ENCODE results near the gene PCNX2. TPM values are rescaled to one million over a fixed set of nuclear protein-coding genes. Genes with fewer than 3 reads are reported as not detected.

The PCNX2 gene
- total and polyA plus RNA-seq, 2 of the 8 experiments (the other 6 are each of a cell fraction or from before 2014, with no cell fraction given), result 46.1 to 57.6 TPM

- no peak overlapping the region for H3K23ac ChIP-seq (ENCODE audit: insufficient read length)
- 94% methylated on average over 5 of the region's 5 CpGs; no CpG with 5 or more reads in 1 of the 2 experiments for WGBS, 2 experiments (ENCODE audit: extremely low coverage in 1 of 2, insufficient coverage in 1 of 2, insufficient read length in 1 of 2, insufficient replicate concordance in 2 of 2, low coverage in 1 of 2, low lambda C conversion rate in 2 of 2, missing lambda C conversion rate in 1 of 2)
- ChIA-PET POLR2A (ENCODE audit: partially characterized antibody) (interaction anchor here (0.5 to 0.9 kb wide), 2 partner anchors 124 to 223 kb away, joined by 3 read pairs; no protein-coding TSS in a partner anchor), CTCF (ENCODE audit: partially characterized antibody) (no interaction called here)
- no peak for DNase-seq (ENCODE audit: low read depth in 1 of 2, low spot score in 2 of 2)
- no peak overlapping the region for H2BK12ac ChIP-seq (ENCODE audit: low read depth, low read length)
- no peak overlapping the region for H2BK20ac ChIP-seq (ENCODE audit: low read length)
- no peak overlapping the region for H4K91ac ChIP-seq (replicated peaks; ENCODE audit: insufficient read length, low read length)
- no peak overlapping the region for H3K14ac ChIP-seq (ENCODE audit: insufficient read length)
- peak overlapping the region in 2 of 4 experiments; percentile 69 to 77; a peak in 4 of 7 replicates for H3K9ac ChIP-seq (replicated peaks in 1 of 4; ENCODE audit: extremely low read depth in 1 of 4, low read depth in 3 of 4, low read length in 3 of 4)
- H3K56ac ChIP-seq (replicated peaks; ENCODE audit: insufficient read length, low read depth, low read length), result no peak overlapping the region
- H3K36me3 ChIP-seq (ENCODE audit: control insufficient read depth in 2 of 4, insufficient read depth in 4 of 4, low read length in 3 of 4), result no peaks in the 10 kb centered on the region
- H2BK120ac ChIP-seq (replicated peaks; ENCODE audit: low read depth, low read length), result no peak overlapping the region
- H4K8ac ChIP-seq (ENCODE audit: extremely low read depth, insufficient read depth, low read length), result no peak overlapping the region
- H3K9me3 ChIP-seq (ENCODE audit: insufficient read depth in 2 of 2, low read depth in 1 of 2, low read length in 1 of 2), result no peaks in the 10 kb centered on the region
- H3K27ac ChIP-seq (ENCODE audit: low read depth, low read length), result peak overlapping the region; percentile 86; the same call in 1 of the 2 replicates
- no peak overlapping the region for H3K4ac ChIP-seq (replicated peaks; ENCODE audit: insufficient read length, low read depth, low read length)
- H3K79me1 ChIP-seq (ENCODE audit: low read depth, low read length), result no peaks in the 10 kb centered on the region; the same call in 1 of the 2 replicates
- H3K4me3 ChIP-seq (ENCODE audit: extremely low read depth in 1 of 4, insufficient read depth in 2 of 4, low read depth in 3 of 4, low read length in 4 of 4), result peak overlapping the region; percentile 75 to 94 (median 88)
- H3K79me2 ChIP-seq (ENCODE audit: control insufficient read depth in 1 of 2, insufficient read depth in 2 of 2, low read length in 2 of 2), result peaks cover 5 to 36% of the 10 kb centered on the region in 2 experiments; a peak in 3 of 4 replicates
- H2AFZ ChIP-seq (ENCODE audit: low read length), result 0 out of 2 replicates have a peak overlapping the region, but pooled peaks have one; percentile 97
- H2BK5ac ChIP-seq (ENCODE audit: low read depth, low read length), result no peak overlapping the region
- H3K4me1 ChIP-seq (replicated peaks in 1 of 4; ENCODE audit: control insufficient read depth in 3 of 4, insufficient read depth in 4 of 4, low read length in 3 of 4), result peaks cover 2 to 20% (median 10%) of the 10 kb centered on the region in 4 experiments; a peak in 5 of 7 replicates
- no peak for FAIRE-seq
- no peak overlapping the region for H4K5ac ChIP-seq (ENCODE audit: insufficient read length, low read depth, low read length)
- peak overlapping the region; percentile 78 to 86 for H3K4me2 ChIP-seq (ENCODE audit: insufficient read depth in 1 of 2, low read depth in 2 of 2, low read length in 2 of 2)
- peaks cover 0 to 3% of the 10 kb centered on the region in 2 experiments for H4K20me1 ChIP-seq (replicated peaks in 1 of 2; ENCODE audit: control insufficient read depth in 1 of 2, insufficient read depth in 2 of 2, low read length in 2 of 2)
- H3K18ac ChIP-seq (ENCODE audit: extremely low read depth, low read length), result no peak overlapping the region
- H2BK15ac ChIP-seq (ENCODE audit: low read length), result no peak overlapping the region
- H3K27me3 ChIP-seq (replicated peaks in 1 of 4; ENCODE audit: control insufficient read depth in 3 of 4, extremely low read depth in 1 of 4, insufficient read depth in 3 of 4, low read length in 3 of 4), result no peaks in the 10 kb centered on the region
- no peak overlapping the region for H2AK5ac ChIP-seq (ENCODE audit: low read depth, low read length)
- peaks cover 5% of the 10 kb centered on the region for H3K23me2 ChIP-seq (ENCODE audit: low read depth, low read length)
- no peak for TF ChIP-seq CHD2 (IDR thresholded peaks at IDR 0.05; ENCODE audit: low read length)
- TF ChIP-seq SIRT6 (IDR thresholded peaks at IDR 0.05; ENCODE audit: low read length), result no peak
- no peak for TF ChIP-seq SP1 (IDR thresholded peaks at IDR 0.05; ENCODE audit: low read depth, low read length)
These were observed 345.8 kb downstream of the PCNX2 start for GRCh38 chr1:232949636-232950196.
